Subcutaneous adipose tissue (tissue), 4 donors: ENCODE measurements around the gene ITGBL1. TPM values are rescaled to one million over a fixed set of nuclear protein-coding genes. Genes with fewer than 3 reads are reported as not detected.

Experiments
- total RNA-seq, 4 donors: library from RNA; depleted of rRNA; stranded (reverse); fragments of >200 nt; gene quantifications; one replicate each; pipeline ENCODE4 v1.1.0, GENCODE V29; 2016
- TF ChIP-seq, protein P1 (sequence below): fragments of 450-650 bp; IDR thresholded peaks from one replicate; pipeline ENCODE4 v1.5.1; 2016; ENCODE audit warnings: low read depth, mild to moderate bottlenecking, control low read depth, antibody characterized with exemption, moderate library complexity

The ITGBL1 gene
- total RNA-seq, 4 donors from 2014 or later = 8.3 to 34.6 (median 17.3) TPM

DNA sequence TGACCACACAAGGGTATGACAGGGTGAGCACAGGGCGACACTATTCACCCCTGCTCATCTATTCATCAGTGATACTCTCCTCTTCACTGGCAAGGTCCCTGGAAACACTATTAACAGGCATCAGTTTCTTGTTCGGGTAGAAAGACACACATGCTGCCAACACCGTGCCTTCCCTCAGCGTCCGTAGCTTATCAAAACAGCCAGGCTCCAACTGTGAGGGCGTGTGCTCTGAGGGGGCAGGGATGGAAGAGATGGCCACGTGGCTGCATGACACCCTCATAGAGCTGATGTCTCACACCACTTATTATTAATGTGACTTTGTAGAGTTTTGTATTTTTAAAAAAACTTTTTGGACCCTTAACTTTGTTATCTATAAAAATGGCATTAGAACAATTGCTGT, 160.3 kb downstream of the ITGBL1 start:
- TF ChIP-seq, protein P1, sequence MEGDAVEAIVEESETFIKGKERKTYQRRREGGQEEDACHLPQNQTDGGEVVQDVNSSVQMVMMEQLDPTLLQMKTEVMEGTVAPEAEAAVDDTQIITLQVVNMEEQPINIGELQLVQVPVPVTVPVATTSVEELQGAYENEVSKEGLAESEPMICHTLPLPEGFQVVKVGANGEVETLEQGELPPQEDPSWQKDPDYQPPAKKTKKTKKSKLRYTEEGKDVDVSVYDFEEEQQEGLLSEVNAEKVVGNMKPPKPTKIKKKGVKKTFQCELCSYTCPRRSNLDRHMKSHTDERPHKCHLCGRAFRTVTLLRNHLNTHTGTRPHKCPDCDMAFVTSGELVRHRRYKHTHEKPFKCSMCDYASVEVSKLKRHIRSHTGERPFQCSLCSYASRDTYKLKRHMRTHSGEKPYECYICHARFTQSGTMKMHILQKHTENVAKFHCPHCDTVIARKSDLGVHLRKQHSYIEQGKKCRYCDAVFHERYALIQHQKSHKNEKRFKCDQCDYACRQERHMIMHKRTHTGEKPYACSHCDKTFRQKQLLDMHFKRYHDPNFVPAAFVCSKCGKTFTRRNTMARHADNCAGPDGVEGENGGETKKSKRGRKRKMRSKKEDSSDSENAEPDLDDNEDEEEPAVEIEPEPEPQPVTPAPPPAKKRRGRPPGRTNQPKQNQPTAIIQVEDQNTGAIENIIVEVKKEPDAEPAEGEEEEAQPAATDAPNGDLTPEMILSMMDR = no peak

DNA sequence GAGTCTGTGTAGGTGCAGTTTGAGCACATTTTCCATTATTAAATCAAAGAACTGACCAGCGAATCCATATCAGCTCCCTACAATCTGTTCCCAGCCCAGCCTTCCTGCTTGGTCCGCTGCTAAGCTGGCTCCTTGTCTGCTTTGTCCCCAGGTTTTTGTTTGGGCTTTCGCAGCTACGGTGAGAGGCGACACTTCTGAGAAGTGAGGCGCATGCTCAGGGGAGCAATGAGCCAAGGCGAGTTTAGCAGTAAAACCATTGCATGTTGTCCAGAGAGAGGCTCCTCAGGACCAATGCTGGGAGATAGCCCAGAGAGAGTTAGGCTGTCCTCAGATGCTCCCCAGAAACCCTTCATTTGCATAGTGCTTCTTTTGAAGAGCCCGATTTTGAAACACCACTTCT, 162.0 kb downstream of the ITGBL1 start:
- TF ChIP-seq, protein P1 = no peak

DNA sequence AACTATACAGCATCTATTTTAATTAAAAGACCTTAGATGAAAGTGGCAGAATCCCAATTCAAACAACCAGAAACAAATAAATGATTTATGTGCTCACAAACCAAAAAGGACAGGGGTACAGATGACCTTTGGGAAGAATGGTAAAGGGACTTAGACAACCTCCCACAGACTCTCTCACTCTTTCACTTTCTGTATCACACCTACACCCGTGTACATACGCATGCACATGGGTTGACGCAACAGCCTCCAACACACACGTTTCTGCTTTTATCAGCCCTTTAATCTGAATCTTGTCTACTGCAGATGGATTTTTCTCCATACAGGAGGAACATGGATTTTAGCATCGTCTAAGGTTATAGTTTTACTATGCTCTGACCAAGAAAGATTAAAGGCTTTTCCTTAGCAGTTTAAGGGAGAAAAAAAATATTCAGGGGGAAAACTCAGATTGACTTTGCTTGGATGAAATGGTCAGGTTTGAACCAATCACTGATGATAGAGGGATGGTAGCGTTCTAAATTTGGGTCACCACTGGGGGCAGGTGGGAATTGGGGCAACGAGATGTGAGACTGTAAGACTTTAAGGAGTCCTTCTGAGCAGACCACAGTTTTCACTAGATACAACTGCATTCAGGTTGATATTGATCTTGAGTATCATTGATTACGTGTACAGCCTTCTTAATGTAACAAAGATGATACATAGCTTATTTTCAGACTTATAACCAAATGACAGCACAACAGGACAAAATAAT, 166.1 kb downstream of the ITGBL1 start:
- TF ChIP-seq, protein P1 = no peak

DNA sequence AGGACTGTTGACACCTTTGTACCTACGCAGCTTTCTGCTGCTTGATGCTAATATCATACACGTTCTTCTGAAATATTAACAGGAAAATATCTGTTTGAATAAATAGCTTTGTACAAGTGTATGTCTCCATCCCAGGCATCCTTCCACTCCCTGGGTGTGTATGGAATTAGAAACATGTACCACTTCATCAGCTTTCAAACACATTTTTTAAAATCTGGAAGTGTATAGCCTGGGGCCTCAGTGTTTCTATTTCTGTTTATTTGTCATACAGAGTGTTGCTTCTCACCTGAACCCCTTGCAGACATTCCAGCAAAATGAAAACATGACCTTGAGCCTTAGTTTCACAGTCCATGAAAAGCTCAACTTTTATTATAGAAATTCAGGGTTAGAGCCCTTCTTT, 168.6 kb downstream of the ITGBL1 start:
- TF ChIP-seq, protein P1 = no peak

DNA sequence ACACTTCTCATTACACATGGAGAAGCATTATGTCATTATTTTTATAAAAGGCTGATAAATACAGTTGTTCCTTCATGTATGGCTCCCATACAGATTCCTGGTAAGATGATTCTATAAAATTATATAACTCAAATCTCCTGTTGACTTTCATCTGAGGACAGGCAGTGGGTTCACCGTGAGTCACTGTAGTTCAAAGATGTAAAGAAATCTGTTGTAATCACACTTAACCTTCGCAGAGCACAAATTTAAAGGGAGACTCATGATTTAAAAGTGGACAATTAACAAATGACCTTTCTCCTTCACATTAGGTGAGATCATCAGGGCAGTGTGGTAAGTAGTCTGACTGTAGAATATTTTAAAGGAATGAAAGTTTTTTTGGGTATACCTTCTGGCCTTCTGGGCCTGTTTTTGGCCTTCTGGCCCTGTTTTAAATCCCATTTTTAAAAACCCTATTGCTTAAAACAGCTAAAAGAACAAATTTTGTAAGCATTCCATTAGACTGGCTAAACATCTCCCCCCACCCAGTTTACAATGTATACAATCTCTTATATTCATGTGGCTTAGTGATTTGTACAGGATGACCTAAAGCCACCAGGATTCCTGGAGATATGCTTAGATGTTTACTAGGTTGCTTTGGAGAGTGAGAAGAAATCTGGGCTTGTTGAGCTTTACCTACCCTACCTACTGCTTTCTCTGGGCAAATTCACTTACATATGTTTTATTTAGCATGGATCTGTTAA, 171.2 kb downstream of the ITGBL1 start:
- TF ChIP-seq, protein P1 = no peak

DNA sequence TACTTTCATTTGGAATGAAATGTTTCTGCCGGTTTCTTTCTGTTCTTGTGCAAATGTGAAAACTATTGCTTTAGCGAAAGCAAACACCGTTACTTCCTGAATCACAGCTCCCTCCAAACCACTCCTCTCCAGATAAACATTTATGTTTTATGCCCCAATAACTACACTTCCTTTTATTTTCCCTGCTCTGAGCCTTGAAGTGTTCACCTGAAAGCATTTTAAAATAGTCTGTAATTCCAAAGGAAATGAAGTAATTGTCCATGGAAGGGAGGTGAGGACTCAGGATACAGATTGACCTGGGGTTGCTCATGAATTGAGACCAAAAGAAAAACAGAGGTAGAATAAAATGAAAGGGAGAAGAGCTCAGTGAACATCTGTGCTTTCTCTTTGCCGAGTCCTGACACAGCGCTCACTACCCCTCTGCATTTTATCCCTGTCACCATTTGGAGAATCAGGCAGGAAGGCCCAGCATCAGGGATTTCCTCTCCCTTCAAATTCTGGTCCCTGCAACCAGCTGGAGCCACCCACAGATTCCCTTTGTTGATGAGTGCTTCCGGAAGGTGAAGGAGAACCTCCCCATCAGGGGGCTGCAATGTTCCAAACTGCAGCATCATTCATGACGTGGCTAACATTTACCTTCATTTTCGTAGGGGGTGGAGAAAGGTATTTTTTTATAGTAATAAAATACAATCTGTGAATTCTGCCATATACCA, 171.9 kb downstream of the ITGBL1 start:
- TF ChIP-seq, protein P1 = no peak

DNA sequence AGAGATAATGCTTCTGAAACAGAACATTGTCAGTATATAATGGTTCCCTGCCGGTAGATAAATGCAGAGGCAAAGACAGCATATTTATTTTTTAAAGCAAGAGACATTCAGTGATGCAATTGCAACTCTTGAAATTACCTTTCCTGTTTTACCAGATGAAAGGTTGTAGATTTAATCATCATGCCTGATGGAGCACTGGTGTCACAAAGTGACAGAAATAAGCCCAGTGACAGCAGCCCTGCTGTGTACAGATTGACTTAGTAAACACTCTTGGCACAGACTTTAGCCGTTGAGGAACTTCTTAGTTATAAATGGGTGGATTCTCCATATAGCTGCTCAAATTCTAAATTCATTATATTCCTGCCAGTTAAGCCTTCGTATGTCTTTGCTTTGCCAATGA, 172.5 kb downstream of the ITGBL1 start:
- TF ChIP-seq, protein P1 = no peak
